ENCODE measurements around the gene LRRC8C. TPM values are rescaled to one million over a fixed set of nuclear protein-coding genes. Genes with fewer than 3 reads are reported as not detected.

LRRC8C gene
- total and polyA plus RNA-seq, 8 donors, result 8.3 to 11.6 (median 9.2) TPM

- ATAC-seq, result no peak
- no peak overlapping the region for H3K4me3 ChIP-seq
- peak overlapping the region in 1 of 2 donors; percentile 42 for H3K27ac ChIP-seq
- no peak for DNase-seq
- H3K9me3 ChIP-seq, result no peaks in the 10 kb centered on the region
- peaks cover 11 to 72% of the 10 kb centered on the region in 2 donors for H3K4me1 ChIP-seq
- H3K36me3 ChIP-seq, result no peaks in the 10 kb centered on the region
- H3K27me3 ChIP-seq, result no peaks in the 10 kb centered on the region
- no peak for TF ChIP-seq CTCF (IDR thresholded peaks at IDR 0.05)
- intact Hi-C loops (cut with DNase I), result loop anchor here in 1 of 2 donors (5.0 to 10.0 kb wide), 2 partner anchors 129 to 277 kb away; partner anchors contain the start of gene LRRC8C
Measured at GRCh38 chr1:89761338-89761737, 128.4 kb downstream of the LRRC8C start.

GRCh38 chr1:89761901-89762300 lies 129.0 kb downstream of the LRRC8C start:
- DNase-seq (no peak), ATAC-seq (no peak)
- peaks cover 11 to 66% of the 10 kb centered on the region in 2 donors for H3K4me1 ChIP-seq
- no peaks in the 10 kb centered on the region for H3K36me3 ChIP-seq
- H3K4me3 ChIP-seq, result no peak overlapping the region
- H3K9me3 ChIP-seq, result no peaks in the 10 kb centered on the region
- intact Hi-C loops (cut with DNase I), result loop anchor here in 1 of 2 donors (5.0 to 10.0 kb wide), 2 partner anchors 130 to 277 kb away; partner anchors contain the start of gene LRRC8C
- H3K27ac ChIP-seq, result peak overlapping the region in 1 of 2 donors; percentile 61
- TF ChIP-seq CTCF (IDR thresholded peaks at IDR 0.05), result no peak
- H3K27me3 ChIP-seq, result no peaks in the 10 kb centered on the region

GRCh38 chr1:89762386-89762778 lies 129.5 kb downstream of the LRRC8C start:
- H3K27ac ChIP-seq, result peak overlapping the region; percentile 14 to 61

GRCh38 chr1:89762779-89763648 lies 130.1 kb downstream of the LRRC8C start:
- intact Hi-C loops (cut with DNase I), result loop anchor here in 1 of 2 donors (5.0 to 10.0 kb wide), 2 partner anchors 131 to 278 kb away; partner anchors contain the start of gene LRRC8C
- DNase-seq (peak; percentile 82 to 98 (median 90)), ATAC-seq (peak; percentile 100)
- TF ChIP-seq CTCF (IDR thresholded peaks at IDR 0.05), result peak; percentile 98 to 99
- Histone ChIP-seq H3K4me3 (peak overlapping the region; percentile 28 to 38), H3K4me1 (peaks cover 8 to 55% of the 10 kb centered on the region in 2 donors), H3K27ac (peak overlapping the region; percentile 14 to 61), H3K27me3 (no peaks in the 10 kb centered on the region), H3K36me3 (no peaks in the 10 kb centered on the region), H3K9me3 (no peaks in the 10 kb centered on the region)

More at GRCh38 chr1:89762386-89762778, 129.5 kb downstream of the LRRC8C start:
- ATAC-seq, result peak; percentile 5
- Histone ChIP-seq H3K36me3 (no peaks in the 10 kb centered on the region), H3K4me1 (peaks cover 11 to 61% of the 10 kb centered on the region in 2 donors), H3K27me3 (no peaks in the 10 kb centered on the region), H3K9me3 (no peaks in the 10 kb centered on the region), H3K4me3 (peak overlapping the region; percentile 28 to 38)
- TF ChIP-seq CTCF (IDR thresholded peaks at IDR 0.05), result no peak
- intact Hi-C loops (cut with DNase I), result loop anchor here in 1 of 2 donors (5.0 to 10.0 kb wide), 2 partner anchors 130 to 278 kb away; partner anchors contain the start of gene LRRC8C
- DNase-seq, result peak in 2 of 4 donors; percentile 13 to 68

GRCh38 chr1:89763649-89763986 lies 130.7 kb downstream of the LRRC8C start:
- TF ChIP-seq CTCF (IDR thresholded peaks at IDR 0.05), result no peak
- Histone ChIP-seq H3K9me3 (no peaks in the 10 kb centered on the region), H3K36me3 (no peaks in the 10 kb centered on the region), H3K4me3 (peak overlapping the region; percentile 28 to 38), H3K27ac (no peak overlapping the region), H3K4me1 (peaks cover 7 to 49% of the 10 kb centered on the region in 2 donors), H3K27me3 (no peaks in the 10 kb centered on the region)
- ATAC-seq (peak; percentile 10), DNase-seq (no peak)
- intact Hi-C loops (cut with DNase I), result loop anchor here in 1 of 2 donors (5.0 to 10.0 kb wide), 2 partner anchors 131 to 279 kb away; partner anchors contain the start of gene LRRC8C
